ENCODE results near the gene TGFBR1.

DNA sequence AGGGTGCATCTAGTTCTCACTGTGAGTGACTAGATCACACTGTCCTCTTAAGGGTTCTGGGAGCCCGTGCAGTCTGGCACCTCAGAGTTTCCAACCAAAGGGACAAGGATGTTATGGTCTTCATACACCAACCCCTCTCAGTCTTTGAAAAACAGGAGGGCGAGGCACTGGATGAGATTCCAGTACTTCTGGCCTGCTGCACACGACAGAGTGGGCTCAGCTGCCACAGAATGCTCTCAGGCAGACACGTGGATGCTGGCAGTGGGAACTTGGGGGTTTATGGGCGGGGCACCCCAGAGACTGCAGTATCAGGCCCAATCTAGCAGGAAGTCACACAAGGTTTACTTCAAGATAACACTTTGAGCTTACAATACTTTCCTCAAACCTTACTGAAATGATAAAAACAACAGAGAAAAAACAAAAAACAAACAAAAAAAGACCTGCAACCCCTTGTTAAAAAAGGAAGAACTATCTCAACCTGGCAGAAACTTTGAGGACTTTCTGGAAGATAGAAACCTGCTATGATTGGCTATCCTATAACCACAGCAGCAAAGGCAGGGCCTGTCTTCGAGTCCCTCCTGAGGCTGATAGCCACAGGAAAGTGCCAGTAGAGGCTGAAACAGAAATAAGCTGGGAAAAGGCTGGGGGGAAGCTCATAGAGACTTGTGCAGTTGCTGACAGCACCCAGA lies 28.3 kb upstream of the TGFBR1 start:
- no peak for TF ChIP-seq POLR2AphosphoS5 (IDR thresholded peaks at IDR 0.05; ENCODE audit: borderline replicate concordance, low read depth, low read length)
- no peak for TF ChIP-seq EZH2 (IDR thresholded peaks at IDR 0.05)
- no peak for TF ChIP-seq FOXP2 (optimal IDR thresholded peaks at IDR 0.05; ENCODE audit: control extremely low read depth, extremely low read length, insufficient read depth)
